H1 (cell line): ENCODE results near the gene NMNAT3. TPM values are rescaled to one million over a fixed set of nuclear protein-coding genes. Genes with fewer than 3 reads are reported as not detected.

Experiments
- CTCF ChIA-PET: fragments of 300-600 bp; sonication (Branson Sonifier 250); formaldehyde crosslinking; loops from one replicate; lab custom pipeline; 2021; ENCODE audit not compliant: partially characterized antibody; lab: Charles Lee
- POLR2A ChIA-PET: fragments of 300-600 bp; sonication (Branson Sonifier 250); formaldehyde crosslinking; loops from one replicate; lab custom pipeline; 2021; ENCODE audit warnings: inconsistent platforms; ENCODE audit not compliant: partially characterized antibody; lab: Charles Lee
- DNase-seq, 2 experiments: peaks; one replicate each; pipeline versions ENCODE4 v3.0.0 to v3.0.0-alpha.2; 2010 to 2022; ENCODE audit warnings: low spot score in 2 of 2, low read depth in 1 of 2, mixed read lengths in 1 of 2
- FAIRE-seq: peaks from 2 replicates; lab custom pipeline; 2011; peaks lifted over from hg19 to GRCh38; lab: Jason Lieb, UNC
- H2AFZ ChIP-seq: 2 replicates; pipeline ENCODE4 v1.8.1; 2012; ENCODE audit warnings: low read length, inconsistent platforms
- H2AK5ac ChIP-seq: 2 replicates; pipeline ENCODE4 v1.6.1; 2013; ENCODE audit warnings: low read depth, low read length
- H2BK120ac ChIP-seq: replicated peaks from 2 replicates; pipeline ENCODE3; 2013; ENCODE audit warnings: low read depth, low read length, inconsistent platforms
- H2BK12ac ChIP-seq: 2 replicates; pipeline ENCODE4 v1.6.1; 2013; ENCODE audit warnings: low read depth, low read length
- H2BK15ac ChIP-seq: 2 replicates; pipeline ENCODE4 v1.6.1; 2013; ENCODE audit warnings: low read length
- H2BK20ac ChIP-seq: 2 replicates; pipeline ENCODE4 v1.6.1; 2013; ENCODE audit warnings: low read length
- H2BK5ac ChIP-seq: 2 replicates; pipeline ENCODE4 v1.6.1; 2013; ENCODE audit warnings: low read depth, low read length
- H3K14ac ChIP-seq: 2 replicates; pipeline ENCODE4 v1.6.1; 2013; ENCODE audit warnings: inconsistent platforms; ENCODE audit not compliant: insufficient read length
- H3K18ac ChIP-seq: 2 replicates; pipeline ENCODE4 v1.6.1; 2013; ENCODE audit warnings: low read length; ENCODE audit errors: extremely low read depth
- H3K23ac ChIP-seq: 2 replicates; pipeline ENCODE4 v1.6.1; 2013; ENCODE audit warnings: inconsistent platforms; ENCODE audit not compliant: insufficient read length
- H3K23me2 ChIP-seq: 2 replicates; pipeline ENCODE4 v1.6.1; 2013; ENCODE audit warnings: low read depth, low read length
- H3K27ac ChIP-seq: 2 replicates; pipeline ENCODE4 v1.6.1; 2011; ENCODE audit warnings: low read depth, low read length, inconsistent platforms
- H3K27me3 ChIP-seq, 4 experiments: replicated peaks in 1 of 4; 1 replicate in 1 of 4; 2 replicates in 3 of 4; pipeline versions ENCODE4 v1.6.1 to v1.8.1; 2011 to 2013; ENCODE audit warnings: low read length in 3 of 4, mild to moderate bottlenecking in 3 of 4, inconsistent platforms in 2 of 4, mixed read lengths in 2 of 4, moderate library complexity in 1 of 4; ENCODE audit not compliant: control insufficient read depth in 3 of 4, insufficient read depth in 3 of 4; ENCODE audit errors: extremely low read depth in 1 of 4
- H3K36me3 ChIP-seq, 4 experiments: 2 replicates each; pipeline versions ENCODE4 v1.6.1 to v1.8.1; 2011 to 2013; ENCODE audit warnings: mild to moderate bottlenecking in 4 of 4, low read length in 3 of 4, moderate library complexity in 2 of 4, control low read depth in 1 of 4, inconsistent platforms in 1 of 4; ENCODE audit not compliant: insufficient read depth in 4 of 4, control insufficient read depth in 2 of 4
- H3K4ac ChIP-seq: replicated peaks from 2 replicates; pipeline ENCODE3; 2013; ENCODE audit warnings: low read length, low read depth, mixed read lengths, inconsistent platforms; ENCODE audit not compliant: insufficient read length
- H3K4me1 ChIP-seq, 4 experiments: replicated peaks in 1 of 4; 1 replicate in 1 of 4; 2 replicates in 3 of 4; pipeline versions ENCODE4 v1.6.1 to v1.8.1; 2011 to 2013; ENCODE audit warnings: low read length in 3 of 4, inconsistent platforms in 2 of 4, mixed read lengths in 1 of 4; ENCODE audit not compliant: insufficient read depth in 4 of 4, control insufficient read depth in 3 of 4
- H3K4me2 ChIP-seq, 2 experiments: 2 replicates each; pipeline versions ENCODE4 v1.6.1 to v1.8.1; 2011 to 2013; ENCODE audit warnings: low read depth in 2 of 2, low read length in 2 of 2, control low read depth in 1 of 2, inconsistent platforms in 1 of 2, mild to moderate bottlenecking in 1 of 2; ENCODE audit not compliant: insufficient read depth in 1 of 2
- H3K4me3 ChIP-seq, 4 experiments: fragments of 200-600, 300-600 bp in 1 of 4; sonication (generic), shearing (Covaris generic), sonication (Bioruptor Twin) in 1 of 4; 2 replicates each; pipeline versions ENCODE4 v1.5.1 to v1.8.1; 2011 to 2016; ENCODE audit warnings: low read length in 4 of 4, low read depth in 3 of 4, control low read depth in 2 of 4, inconsistent platforms in 2 of 4, mild to moderate bottlenecking in 2 of 4, mixed read lengths in 1 of 4, moderate library complexity in 1 of 4; ENCODE audit not compliant: insufficient read depth in 2 of 4; ENCODE audit errors: extremely low read depth in 1 of 4
- H3K56ac ChIP-seq: replicated peaks from 2 replicates; pipeline ENCODE3; 2013; ENCODE audit warnings: low read depth, mild to moderate bottlenecking, mixed read lengths, low read length, inconsistent platforms; ENCODE audit not compliant: insufficient read length
- H3K79me1 ChIP-seq: 2 replicates; pipeline ENCODE4 v1.6.1; 2013; ENCODE audit warnings: low read depth, low read length, control low read depth
- H3K79me2 ChIP-seq, 2 experiments: 2 replicates each; pipeline versions ENCODE4 v1.6.1 to v1.8.1; 2012 to 2013; ENCODE audit warnings: low read length in 2 of 2, mild to moderate bottlenecking in 2 of 2, inconsistent platforms in 1 of 2; ENCODE audit not compliant: insufficient read depth in 2 of 2, control insufficient read depth in 1 of 2
- H3K9ac ChIP-seq, 4 experiments: replicated peaks in 1 of 4; 1 replicate in 1 of 4; 2 replicates in 3 of 4; pipeline versions ENCODE4 v1.6.1 to v1.8.1; 2011 to 2013; ENCODE audit warnings: low read depth in 3 of 4, low read length in 3 of 4, control low read depth in 2 of 4, mild to moderate bottlenecking in 2 of 4, moderate library complexity in 2 of 4, inconsistent platforms in 1 of 4; ENCODE audit errors: extremely low read depth in 1 of 4
- H3K9me3 ChIP-seq, 2 experiments: 2 replicates each; pipeline versions ENCODE4 v1.6.1 to v1.8.1; 2012 to 2013; ENCODE audit warnings: mild to moderate bottlenecking in 2 of 2, moderate library complexity in 2 of 2, control low read depth in 1 of 2, inconsistent platforms in 1 of 2, low read depth in 1 of 2, low read length in 1 of 2, mixed read lengths in 1 of 2; ENCODE audit not compliant: insufficient read depth in 2 of 2
- H4K20me1 ChIP-seq, 2 experiments: replicated peaks in 1 of 2; 2 replicates each; pipeline versions ENCODE3 to v1.8.1; 2011 to 2013; ENCODE audit warnings: inconsistent platforms in 2 of 2, low read length in 2 of 2, mild to moderate bottlenecking in 1 of 2; ENCODE audit not compliant: insufficient read depth in 2 of 2, control insufficient read depth in 1 of 2
- H4K5ac ChIP-seq: 2 replicates; pipeline ENCODE4 v1.6.1; 2013; ENCODE audit warnings: low read length, low read depth, mixed read lengths, inconsistent platforms; ENCODE audit not compliant: insufficient read length
- H4K8ac ChIP-seq: 2 replicates; pipeline ENCODE4 v1.8.0; 2013; ENCODE audit warnings: mild to moderate bottlenecking, moderate library complexity, low read length, inconsistent platforms; ENCODE audit not compliant: insufficient read depth; ENCODE audit errors: extremely low read depth
- H4K91ac ChIP-seq: replicated peaks from 2 replicates; pipeline ENCODE3; 2013; ENCODE audit warnings: low read length, mixed read lengths, inconsistent platforms; ENCODE audit not compliant: insufficient read length
- EZH2 ChIP-seq: fragments of 200-600 bp; sonication (generic); IDR thresholded peaks from 2 replicates; pipeline ENCODE4 v1.7.1; 2012; ENCODE audit warnings: low read depth, mild to moderate bottlenecking, moderate library complexity, low read length, inconsistent platforms; ENCODE audit not compliant: severe bottlenecking
- GABPA ChIP-seq: IDR thresholded peaks from 2 replicates; pipeline ENCODE4 v1.6.1; 2011; ENCODE audit warnings: mild to moderate bottlenecking, low read length, moderate library complexity, borderline replicate concordance; ENCODE audit not compliant: insufficient read depth
- HDAC2 ChIP-seq, 2 experiments: fragments of 300-600 bp in 1 of 2; sonication (generic) in 1 of 2; IDR thresholded peaks; 2 replicates each; pipeline ENCODE4 v1.6.1; 2011 to 2012; ENCODE audit warnings: low read depth in 2 of 2, low read length in 2 of 2, mild to moderate bottlenecking in 2 of 2, moderate library complexity in 2 of 2, borderline replicate concordance in 1 of 2, inconsistent platforms in 1 of 2
- JUN ChIP-seq: IDR thresholded peaks from 2 replicates; pipeline ENCODE4 v1.6.1; 2011; ENCODE audit warnings: low read depth, mild to moderate bottlenecking, improper control_type of control experiment, low read length
- PHF8 ChIP-seq: fragments of 200-600 bp; sonication (generic); conservative IDR thresholded peaks from 2 replicates; pipeline ENCODE4 v1.7.1; 2012; ENCODE audit warnings: low read depth, mild to moderate bottlenecking, inconsistent platforms, low read length, moderate library complexity
- RBBP5 ChIP-seq: IDR thresholded peaks from 2 replicates; pipeline ENCODE4 v1.7.1; 2012; ENCODE audit warnings: low read depth, mild to moderate bottlenecking, inconsistent platforms, low read length, moderate library complexity, borderline replicate concordance
- TBP ChIP-seq: IDR thresholded peaks from 2 replicates; pipeline ENCODE4 v1.6.1; 2011; ENCODE audit warnings: low read depth, low read length, improper control_type of control experiment
- TCF12 ChIP-seq: IDR thresholded peaks from 2 replicates; pipeline ENCODE4 v1.6.1; 2011; ENCODE audit warnings: low read depth, mild to moderate bottlenecking, low read length
- YY1 ChIP-seq: IDR thresholded peaks from 2 replicates; pipeline ENCODE4 v1.6.1; 2011; ENCODE audit warnings: low read depth, mild to moderate bottlenecking, low read length
- WGBS, 2 experiments: shearing (Covaris generic) in 1 of 2; methylation state at CpG; one replicate each; pipeline versions ENCODE4 v1.1.6 to v1.1.7; 2013 to 2015; ENCODE audit warnings: low lambda C conversion rate in 2 of 2, mixed read lengths in 2 of 2, inconsistent platforms in 1 of 2, low coverage in 1 of 2, missing lambda C conversion rate in 1 of 2; ENCODE audit not compliant: insufficient replicate concordance in 2 of 2, insufficient coverage in 1 of 2, insufficient read length in 1 of 2; ENCODE audit errors: extremely low coverage in 1 of 2, missing lambda C conversion rate in 1 of 2; 5-methylcytosine and 5-hydroxymethylcytosine counted together
- polyA plus RNA-seq, 7 experiments: library from polyadenylated mRNA; depleted of rRNA in 3 of 7; stranded (reverse) in 5 of 7; unstranded in 2 of 7; fragments of >200 nt in 5 of 7; fragments of 200-250 nt in 2 of 7; gene quantifications; 1 replicate in 5 of 7; 2 replicates in 1 of 7; 4 replicates in 1 of 7; pipeline versions ENCODE4 v1.2.1 to v1.2.3, GENCODE V29; 2011 to 2013; ENCODE audit warnings: missing spikeins in 2 of 7, mixed read lengths in 2 of 7
- total RNA-seq: library from RNA; stranded (reverse); fragmentation: NEBNext Ultra II Directional; extraction: Animal tissue kit (Norgen Biotek cat#: 25700); gene quantifications from 2 replicates; pipeline ENCODE4 v1.2.1, GENCODE V29; 2021
- TF ChIP-seq, protein P1 (sequence below): IDR thresholded peaks from 2 replicates; pipeline ENCODE4 v1.6.1; 2012; ENCODE audit warnings: low read length, inconsistent platforms

NMNAT3 gene
- total and polyA plus RNA-seq, 2 of the 8 experiments (the other 6 are each of a cell fraction or from before 2014, with no cell fraction given), result 4.2 to 4.3 TPM

DNA sequence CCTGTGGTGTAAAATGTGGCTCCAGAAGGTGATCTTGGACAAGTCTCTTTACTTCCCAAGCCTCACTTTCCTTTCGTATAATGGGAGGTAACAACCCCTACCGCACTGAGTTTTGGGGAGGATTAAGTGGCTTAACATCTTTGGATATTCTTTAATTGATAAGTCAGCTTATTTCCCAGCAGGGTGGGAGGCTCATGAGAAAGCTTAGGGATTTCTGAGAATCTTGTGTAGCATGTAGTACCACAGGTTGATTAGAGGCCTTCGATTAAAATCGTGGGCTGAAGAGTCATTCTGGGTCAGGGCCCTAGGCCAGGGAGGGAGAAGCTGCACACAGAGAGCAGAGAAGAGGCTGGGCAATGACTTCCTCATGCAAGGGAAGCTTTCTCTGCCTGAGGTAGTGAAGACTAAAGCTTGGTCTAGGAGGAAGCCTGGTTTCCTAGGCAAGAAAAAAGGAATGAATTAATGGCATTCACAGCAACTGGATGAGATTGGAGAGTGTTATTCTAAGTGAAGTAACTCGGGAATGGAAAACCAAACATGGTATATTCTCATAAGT is 1.5 kb upstream of the NMNAT3 start:
- H3K4me3 ChIP-seq, result no peak overlapping the region
- H3K27ac ChIP-seq, result no peak overlapping the region
- no peaks in the 10 kb centered on the region for H3K36me3 ChIP-seq
- 85% methylated on average over 5 of the region's 5 CpGs; no CpG with 5 or more reads in 1 of the 2 experiments for WGBS, 2 experiments
- H3K4me2 ChIP-seq, result no peak overlapping the region; a peak in 1 of 4 replicates
- no peak overlapping the region for H4K8ac ChIP-seq
- ChIA-PET POLR2A (no interaction called here), CTCF (interaction anchor here (0.6 to 1.2 kb wide), 3 partner anchors 16 to 569 kb away, joined by 3 read pairs; no protein-coding TSS in a partner anchor)
- no peak overlapping the region for H3K9ac ChIP-seq
- no peak overlapping the region for H2AK5ac ChIP-seq
- H3K27me3 ChIP-seq, result peaks cover 9 to 23% (median 18%) of the 10 kb centered on the region in 4 experiments
- H2AFZ ChIP-seq, result no peak overlapping the region
- H4K5ac ChIP-seq, result peak overlapping the region; percentile 40
- H3K14ac ChIP-seq, result no peak overlapping the region
- no peak for DNase-seq
- H4K91ac ChIP-seq, result no peak overlapping the region
- H3K9me3 ChIP-seq, result no peaks in the 10 kb centered on the region
- peaks cover 7% of the 10 kb centered on the region for H3K23me2 ChIP-seq
- no peak overlapping the region for H2BK12ac ChIP-seq
- no peak overlapping the region for H2BK5ac ChIP-seq
- no peaks in the 10 kb centered on the region for H3K79me2 ChIP-seq
- H2BK120ac ChIP-seq, result no peak overlapping the region
- H3K23ac ChIP-seq, result no peak overlapping the region
- FAIRE-seq, result no peak
- H4K20me1 ChIP-seq, result no peaks in the 10 kb centered on the region
- peaks cover 0 to 15% (median 12%) of the 10 kb centered on the region in 4 experiments; a peak in 3 of 7 replicates for H3K4me1 ChIP-seq
- H2BK15ac ChIP-seq, result no peak overlapping the region
- no peaks in the 10 kb centered on the region for H3K79me1 ChIP-seq
- H3K18ac ChIP-seq, result no peak overlapping the region
- H3K56ac ChIP-seq, result no peak overlapping the region
- no peak overlapping the region for H2BK20ac ChIP-seq
- H3K4ac ChIP-seq, result no peak overlapping the region
- TF ChIP-seq YY1 (no peak), PHF8 (no peak), TCF12 (no peak), GABPA (no peak), TBP (no peak), RBBP5 (no peak), HDAC2 (IDR thresholded peaks at IDR 0.05; ENCODE audit: borderline replicate concordance in 1 of 2, low read depth in 2 of 2, low read length in 2 of 2) (no peak), JUN (no peak), EZH2 (no peak)
- TF ChIP-seq, protein P1, sequence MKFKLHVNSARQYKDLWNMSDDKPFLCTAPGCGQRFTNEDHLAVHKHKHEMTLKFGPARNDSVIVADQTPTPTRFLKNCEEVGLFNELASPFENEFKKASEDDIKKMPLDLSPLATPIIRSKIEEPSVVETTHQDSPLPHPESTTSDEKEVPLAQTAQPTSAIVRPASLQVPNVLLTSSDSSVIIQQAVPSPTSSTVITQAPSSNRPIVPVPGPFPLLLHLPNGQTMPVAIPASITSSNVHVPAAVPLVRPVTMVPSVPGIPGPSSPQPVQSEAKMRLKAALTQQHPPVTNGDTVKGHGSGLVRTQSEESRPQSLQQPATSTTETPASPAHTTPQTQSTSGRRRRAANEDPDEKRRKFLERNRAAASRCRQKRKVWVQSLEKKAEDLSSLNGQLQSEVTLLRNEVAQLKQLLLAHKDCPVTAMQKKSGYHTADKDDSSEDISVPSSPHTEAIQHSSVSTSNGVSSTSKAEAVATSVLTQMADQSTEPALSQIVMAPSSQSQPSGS, result no peak
